ENCODE measurements around the gene KCNS1. TPM values are rescaled to one million over a fixed set of nuclear protein-coding genes. Genes with fewer than 3 reads are reported as not detected.

The KCNS1 gene
- polyA plus RNA-seq, 1 experiment = 0.64 TPM

DNA sequence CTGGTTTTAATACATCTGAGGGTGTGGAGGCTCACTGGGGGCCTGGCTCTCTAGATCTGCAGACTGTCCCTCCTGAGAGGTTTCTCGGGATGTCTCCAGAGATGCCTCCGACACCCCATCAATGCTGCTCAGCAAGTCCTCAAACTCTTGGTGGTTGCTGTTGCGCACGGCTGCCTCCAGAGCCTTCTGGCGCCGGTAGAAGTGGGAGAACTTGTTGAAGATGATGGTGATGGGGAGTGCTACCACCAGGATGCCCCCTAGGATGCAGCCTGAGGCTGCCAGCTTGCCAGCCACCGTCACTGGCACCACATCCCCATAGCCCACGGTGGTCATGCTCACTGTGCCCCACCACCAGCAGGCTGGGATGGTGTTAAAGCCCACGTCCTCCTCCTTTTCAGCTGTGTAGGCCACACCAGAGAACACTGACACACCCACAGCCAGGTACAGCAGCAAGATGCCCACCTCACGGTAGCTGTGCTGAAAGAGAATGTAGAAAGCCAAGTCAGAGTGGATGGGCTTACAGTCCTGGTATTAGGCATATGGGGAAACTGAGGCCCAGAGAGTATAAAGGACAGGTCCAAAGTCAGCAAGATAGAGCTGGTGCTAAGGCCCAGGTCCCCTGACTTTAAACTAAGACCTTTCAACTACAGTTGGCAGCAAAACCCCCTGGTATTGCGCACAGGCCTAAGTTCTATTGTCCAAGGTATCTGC is 5.9 kb downstream of the KCNS1 start:
- no peak for DNase-seq (ENCODE audit: low read depth)
- Histone ChIP-seq H3K4me3 (ENCODE audit: low read depth, low read length) (no peak overlapping the region), H3K27me3 (ENCODE audit: control insufficient read depth, insufficient read depth, low read length) (peaks cover 2% of the 10 kb centered on the region; the same call in 1 of the 2 replicates), H3K36me3 (ENCODE audit: control insufficient read depth, insufficient read depth, low read length) (no peaks in the 10 kb centered on the region)
- TF ChIP-seq CTCF (IDR thresholded peaks at IDR 0.05; ENCODE audit: insufficient read depth, low read depth, low read length) = no peak
- POLR2A ChIA-PET = no interaction called here
- CTCF ChIA-PET = interaction anchor here (0.8 to 15.9 kb wide), 26 partner anchors 8 to 358 kb away, joined by 3 to 407 read pairs (median 5); no protein-coding TSS in a partner anchor

DNA sequence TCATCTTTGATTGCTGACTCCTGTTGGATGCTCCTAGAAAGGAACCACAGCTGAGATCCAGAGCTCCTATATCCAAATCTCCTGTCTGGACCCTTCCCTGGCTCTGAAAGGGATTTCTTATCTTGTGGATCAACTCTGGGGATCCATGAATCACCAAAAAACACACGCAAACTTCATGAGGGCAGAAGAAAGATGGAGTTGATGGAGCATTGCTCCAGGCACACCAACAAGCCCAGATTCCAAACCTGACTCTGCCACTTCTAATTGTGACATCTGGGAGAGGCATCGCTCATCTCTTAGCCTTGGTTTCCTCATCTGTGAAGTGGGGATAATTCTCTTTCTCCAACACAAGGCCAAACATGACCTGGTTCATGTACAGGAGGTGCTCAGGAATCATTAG is 6.7 kb downstream of the KCNS1 start:
- Histone ChIP-seq H3K4me3 (ENCODE audit: low read depth, low read length) (no peak overlapping the region), H3K27me3 (ENCODE audit: control insufficient read depth, insufficient read depth, low read length) (no peaks in the 10 kb centered on the region), H3K36me3 (ENCODE audit: control insufficient read depth, insufficient read depth, low read length) (no peaks in the 10 kb centered on the region)
- POLR2A ChIA-PET = no interaction called here
- CTCF ChIA-PET = interaction anchor here (3.5 to 15.9 kb wide), 5 partner anchors 17 to 198 kb away, joined by 17 to 407 read pairs (median 78); no protein-coding TSS in a partner anchor
- TF ChIP-seq CTCF (IDR thresholded peaks at IDR 0.05; ENCODE audit: insufficient read depth, low read depth, low read length) = no peak
- no peak for DNase-seq (ENCODE audit: low read depth)

DNA sequence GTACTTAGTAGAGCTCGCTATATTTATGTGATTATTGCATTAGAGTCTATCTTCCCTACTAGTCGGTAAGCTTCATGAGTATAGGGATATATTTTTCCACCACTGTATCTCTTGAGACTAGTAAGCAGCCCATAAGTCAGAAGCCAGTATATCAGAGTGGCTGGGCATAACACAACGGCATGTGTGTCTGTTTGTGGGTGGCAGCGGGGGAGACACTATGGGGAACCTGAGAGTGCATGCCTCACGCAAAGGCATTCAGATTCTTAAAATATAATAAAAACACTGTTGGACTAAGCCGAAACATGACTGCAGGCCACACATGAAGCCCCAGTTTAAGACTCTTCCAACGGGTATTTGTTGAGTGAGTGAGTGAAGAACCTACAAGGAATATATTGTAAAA is 8.0 kb downstream of the KCNS1 start:
- Histone ChIP-seq H3K36me3 (ENCODE audit: control insufficient read depth, insufficient read depth, low read length) (no peaks in the 10 kb centered on the region), H3K4me3 (ENCODE audit: low read depth, low read length) (no peak overlapping the region), H3K27me3 (ENCODE audit: control insufficient read depth, insufficient read depth, low read length) (no peaks in the 10 kb centered on the region)
- no peak for DNase-seq (ENCODE audit: low read depth)
- no peak for TF ChIP-seq CTCF (IDR thresholded peaks at IDR 0.05; ENCODE audit: insufficient read depth, low read depth, low read length)
- CTCF ChIA-PET = interaction anchor here (1.1 to 15.9 kb wide), 3 partner anchors 46 to 346 kb away, joined by 3 to 407 read pairs (median 106); no protein-coding TSS in a partner anchor
- POLR2A ChIA-PET = no interaction called here

- ChIA-PET CTCF (interaction anchor here (1.3 to 15.9 kb wide), 4 partner anchors 20 to 199 kb away, joined by 3 to 407 read pairs (median 54); no protein-coding TSS in a partner anchor), POLR2A (no interaction called here)
- Histone ChIP-seq H3K27me3 (ENCODE audit: control insufficient read depth, insufficient read depth, low read length) (no peaks in the 10 kb centered on the region), H3K36me3 (ENCODE audit: control insufficient read depth, insufficient read depth, low read length) (no peaks in the 10 kb centered on the region), H3K4me3 (ENCODE audit: low read depth, low read length) (no peak overlapping the region)
- DNase-seq (ENCODE audit: low read depth) = no peak
- no peak for TF ChIP-seq CTCF (IDR thresholded peaks at IDR 0.05; ENCODE audit: insufficient read depth, low read depth, low read length)
These were observed 9.6 kb downstream of the KCNS1 start for GRCh38 chr20:45091366-45091765.

DNA sequence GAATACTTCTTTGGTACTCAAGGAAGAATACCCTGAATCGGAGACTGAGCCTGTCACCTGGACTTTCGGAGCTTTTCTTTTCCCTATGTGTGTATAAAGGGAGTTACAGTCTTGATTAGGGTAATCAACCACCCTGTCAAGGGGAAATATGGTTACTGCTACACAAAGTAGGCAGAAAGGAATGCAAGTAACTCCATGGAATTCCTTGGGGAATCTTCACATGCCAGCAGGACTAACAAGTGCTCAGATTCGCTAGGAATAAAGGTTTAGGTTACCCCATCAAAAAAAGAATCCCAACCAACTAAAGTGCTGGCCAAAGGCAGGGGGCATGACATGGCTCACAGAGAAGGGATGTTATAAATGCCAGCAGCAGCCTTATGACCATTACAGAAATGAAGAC is 10.4 kb downstream of the KCNS1 start:
- H3K36me3 ChIP-seq (ENCODE audit: control insufficient read depth, insufficient read depth, low read length) = no peaks in the 10 kb centered on the region
- H3K4me3 ChIP-seq (ENCODE audit: low read depth, low read length) = no peak overlapping the region
- no peak for DNase-seq (ENCODE audit: low read depth)
- ChIA-PET POLR2A (no interaction called here), CTCF (interaction anchor here (0.6 to 15.9 kb wide), 4 partner anchors 8 to 200 kb away, joined by 3 to 407 read pairs (median 3); no protein-coding TSS in a partner anchor)
- TF ChIP-seq CTCF (IDR thresholded peaks at IDR 0.05; ENCODE audit: insufficient read depth, low read depth, low read length) = no peak
- no peaks in the 10 kb centered on the region for H3K27me3 ChIP-seq (ENCODE audit: control insufficient read depth, insufficient read depth, low read length)

All from BJ (cell line).